Upper lobe of left lung (tissue), 6 donors: ENCODE results near the gene GNAI1. TPM values are rescaled to one million over a fixed set of nuclear protein-coding genes. Genes with fewer than 3 reads are reported as not detected.

Source experiments
- ATAC-seq, 2 donors: fragments of 200-7000 bp; cut with Tn5 transposase; one replicate each; pipeline ENCODE4 v1.9.1; 2022; ENCODE audit warnings: mild to moderate bottlenecking in 2 of 2, moderate library complexity in 2 of 2; ENCODE audit not compliant: low FRiP score in 2 of 2
- DNase-seq, 2 donors: peaks; one replicate each; pipeline ENCODE4 v3.0.0-alpha.2; 2019 to 2020
- H3K27ac ChIP-seq, 4 donors: fragments of 200-600 bp; sonication (generic); one replicate each; pipeline ENCODE4 v1.5.1; 2016 to 2019
- H3K27me3 ChIP-seq, 4 donors: fragments of 200-600 bp; sonication (generic); one replicate each; pipeline ENCODE4 v1.5.1; 2017 to 2019
- H3K36me3 ChIP-seq, 4 donors: fragments of 200-600 bp; sonication (generic); one replicate each; pipeline ENCODE4 v1.5.1; 2016 to 2019
- H3K4me1 ChIP-seq, 4 donors: fragments of 200-600 bp; sonication (generic); one replicate each; pipeline ENCODE4 v1.5.1; 2018 to 2019
- H3K4me3 ChIP-seq, 4 donors: fragments of 200-600 bp; sonication (generic); one replicate each; pipeline ENCODE4 v1.5.1; 2017 to 2019; ENCODE audit warnings: mild to moderate bottlenecking in 2 of 4, moderate library complexity in 1 of 4
- H3K9me3 ChIP-seq, 4 donors: fragments of 200-600 bp; sonication (generic); one replicate each; pipeline ENCODE4 v1.5.1; 2018 to 2019
- EP300 ChIP-seq, 4 donors: sonication (generic); formaldehyde crosslinking; IDR thresholded peaks; one replicate each; pipeline ENCODE4 v1.5.1; 2017; ENCODE audit warnings: antibody characterized with exemption in 4 of 4, control low read depth in 2 of 4
- POLR2A ChIP-seq, 4 donors: fragments of 450-650 bp; IDR thresholded peaks; one replicate each; pipeline ENCODE4 v1.5.1; 2016 to 2017; ENCODE audit warnings: antibody characterized with exemption in 4 of 4, mild to moderate bottlenecking in 2 of 4
- POLR2AphosphoS5 ChIP-seq, 2 donors: sonication (generic); formaldehyde crosslinking; IDR thresholded peaks; one replicate each; pipeline ENCODE4 v1.5.1; 2017; ENCODE audit warnings: antibody characterized with exemption in 2 of 2
- WGBS, 2 donors: methylation state at CpG; one replicate each; pipeline ENCODE4 v1.1.5; 2017 to 2018; 5-methylcytosine and 5-hydroxymethylcytosine counted together
- total RNA-seq, 6 donors: library from RNA; depleted of rRNA in 4 of 6; stranded (reverse); fragments of >200 nt in 4 of 6; gene quantifications; one replicate each; pipeline versions ENCODE4 v1.1.0 to v1.2.1, GENCODE V29; 2016 to 2021
- TF ChIP-seq, protein P1 (sequence below), 6 experiments: fragments of 450-650 bp in 4 of 6; fragments of 200-600 bp in 2 of 6; sonication (generic) in 2 of 6; IDR thresholded peaks; one replicate each; pipeline ENCODE4 v1.5.1; 2016 to 2019; ENCODE audit warnings: antibody characterized with exemption in 6 of 6
- donor health status: DM: no; HTN: no; CAD: no; lungs with moderate emphysema.
- donor health status: DM: no; HTN: yes; CAD: no; lungs with severe emphysema.

GNAI1 gene
- total RNA-seq, 6 donors from 2014 or later: 16.7 to 26.6 (median 21.5) TPM

GRCh38 chr7:80257756-80258155, 123.1 kb downstream of the GNAI1 start:
- WGBS, 2 donors: 85% methylated on average over 3 of the region's 3 CpGs
- Histone ChIP-seq H3K4me1 (no peaks in the 10 kb centered on the region), H3K36me3 (no peaks in the 10 kb centered on the region), H3K4me3 (no peak overlapping the region), H3K9me3 (no peaks in the 10 kb centered on the region), H3K27ac (no peak overlapping the region), H3K27me3 (no peaks in the 10 kb centered on the region)
- DNase-seq (no peak), ATAC-seq (no peak)
- TF ChIP-seq EP300 (IDR thresholded peaks at IDR 0.05) (no peak), POLR2A (IDR thresholded peaks at IDR 0.05) (no peak), POLR2AphosphoS5 (IDR thresholded peaks at IDR 0.05) (no peak)
- TF ChIP-seq, protein P1, sequence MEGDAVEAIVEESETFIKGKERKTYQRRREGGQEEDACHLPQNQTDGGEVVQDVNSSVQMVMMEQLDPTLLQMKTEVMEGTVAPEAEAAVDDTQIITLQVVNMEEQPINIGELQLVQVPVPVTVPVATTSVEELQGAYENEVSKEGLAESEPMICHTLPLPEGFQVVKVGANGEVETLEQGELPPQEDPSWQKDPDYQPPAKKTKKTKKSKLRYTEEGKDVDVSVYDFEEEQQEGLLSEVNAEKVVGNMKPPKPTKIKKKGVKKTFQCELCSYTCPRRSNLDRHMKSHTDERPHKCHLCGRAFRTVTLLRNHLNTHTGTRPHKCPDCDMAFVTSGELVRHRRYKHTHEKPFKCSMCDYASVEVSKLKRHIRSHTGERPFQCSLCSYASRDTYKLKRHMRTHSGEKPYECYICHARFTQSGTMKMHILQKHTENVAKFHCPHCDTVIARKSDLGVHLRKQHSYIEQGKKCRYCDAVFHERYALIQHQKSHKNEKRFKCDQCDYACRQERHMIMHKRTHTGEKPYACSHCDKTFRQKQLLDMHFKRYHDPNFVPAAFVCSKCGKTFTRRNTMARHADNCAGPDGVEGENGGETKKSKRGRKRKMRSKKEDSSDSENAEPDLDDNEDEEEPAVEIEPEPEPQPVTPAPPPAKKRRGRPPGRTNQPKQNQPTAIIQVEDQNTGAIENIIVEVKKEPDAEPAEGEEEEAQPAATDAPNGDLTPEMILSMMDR (IDR thresholded peaks at IDR 0.05): no peak

- no peaks in the 10 kb centered on the region for H3K27me3 ChIP-seq
- H3K9me3 ChIP-seq: no peaks in the 10 kb centered on the region
- H3K27ac ChIP-seq: no peak overlapping the region
- H3K36me3 ChIP-seq: no peaks in the 10 kb centered on the region
- H3K4me3 ChIP-seq: no peak overlapping the region
- H3K4me1 ChIP-seq: no peaks in the 10 kb centered on the region
- DNase-seq (no peak), ATAC-seq (no peak)
- TF ChIP-seq, protein P1 (IDR thresholded peaks at IDR 0.05): no peak
- TF ChIP-seq EP300 (IDR thresholded peaks at IDR 0.05) (no peak), POLR2AphosphoS5 (IDR thresholded peaks at IDR 0.05) (no peak), POLR2A (IDR thresholded peaks at IDR 0.05) (no peak)
These were observed 126.0 kb downstream of the GNAI1 start for GRCh38 chr7:80260606-80261005.

DNA sequence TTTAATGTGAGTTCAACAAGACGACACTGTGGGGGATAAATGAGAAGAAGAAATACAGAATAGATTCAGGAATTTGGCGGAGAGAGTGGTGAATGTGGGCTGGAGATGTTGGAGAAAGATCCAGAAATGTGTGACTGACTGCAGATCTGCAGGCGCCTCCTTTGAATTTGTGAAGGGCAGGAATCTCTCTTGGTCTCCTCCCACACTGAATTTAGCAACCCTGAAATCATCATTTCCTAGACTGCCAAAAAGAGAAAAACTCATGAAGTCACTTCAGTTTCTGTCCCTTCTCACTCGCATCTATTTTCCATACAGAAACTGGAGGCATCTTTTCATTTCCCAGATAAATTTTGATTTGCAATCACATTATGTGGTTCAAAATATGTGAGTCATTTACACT, 128.7 kb downstream of the GNAI1 start:
- TF ChIP-seq POLR2A (IDR thresholded peaks at IDR 0.05) (no peak), POLR2AphosphoS5 (IDR thresholded peaks at IDR 0.05) (no peak), EP300 (IDR thresholded peaks at IDR 0.05) (no peak)
- TF ChIP-seq, protein P1 (IDR thresholded peaks at IDR 0.05): no peak
- Histone ChIP-seq H3K4me1 (no peaks in the 10 kb centered on the region), H3K27me3 (no peaks in the 10 kb centered on the region), H3K27ac (no peak overlapping the region), H3K9me3 (no peaks in the 10 kb centered on the region), H3K4me3 (no peak overlapping the region), H3K36me3 (no peaks in the 10 kb centered on the region)
- no peak for DNase-seq
- WGBS, 2 donors: 73 to 89% methylated on average over 4 of the region's 4 CpGs
- peak in 1 of 2 donors; percentile 71 for ATAC-seq

GRCh38 chr7:80263821-80264220, 129.2 kb downstream of the GNAI1 start:
- TF ChIP-seq EP300 (IDR thresholded peaks at IDR 0.05) (no peak), POLR2AphosphoS5 (IDR thresholded peaks at IDR 0.05) (no peak), POLR2A (IDR thresholded peaks at IDR 0.05) (no peak)
- TF ChIP-seq, protein P1 (IDR thresholded peaks at IDR 0.05): no peak
- ATAC-seq (no peak), DNase-seq (no peak)
- 67 to 93% methylated on average over 2 of the region's 2 CpGs for WGBS, 2 donors
- H3K27me3 ChIP-seq: no peaks in the 10 kb centered on the region
- no peaks in the 10 kb centered on the region for H3K4me1 ChIP-seq
- no peak overlapping the region for H3K4me3 ChIP-seq
- H3K9me3 ChIP-seq: no peaks in the 10 kb centered on the region
- no peaks in the 10 kb centered on the region for H3K36me3 ChIP-seq
- H3K27ac ChIP-seq: no peak overlapping the region

GRCh38 chr7:80264769-80265495, 130.3 kb downstream of the GNAI1 start:
- Histone ChIP-seq H3K4me1 (no peaks in the 10 kb centered on the region), H3K4me3 (no peak overlapping the region), H3K9me3 (no peaks in the 10 kb centered on the region), H3K27ac (no peak overlapping the region), H3K36me3 (no peaks in the 10 kb centered on the region), H3K27me3 (no peaks in the 10 kb centered on the region)
- 78 to 90% methylated on average over 6 of the region's 6 CpGs for WGBS, 2 donors
- DNase-seq (no peak), ATAC-seq (no peak)
- TF ChIP-seq POLR2AphosphoS5 (IDR thresholded peaks at IDR 0.05): no peak
- no peak for TF ChIP-seq EP300 (IDR thresholded peaks at IDR 0.05)
- TF ChIP-seq, protein P1 (IDR thresholded peaks at IDR 0.05): no peak
- TF ChIP-seq POLR2A (IDR thresholded peaks at IDR 0.05): no peak
